ENCODE results near the gene IL22. TPM values are rescaled to one million over a fixed set of nuclear protein-coding genes. Genes with fewer than 3 reads are reported as not detected.

IL22 gene
- polyA plus RNA-seq, 1 donor (not counting 4 experiments of a cell fraction or from before 2014, with no cell fraction given): not detected

GRCh38 chr12:68245180-68246021 lies 8.0 kb downstream of the IL22 start:
- Histone ChIP-seq H3K9me3 (ENCODE audit: control insufficient read depth, low read depth, low read length) (no peaks in the 10 kb centered on the region), H3K9ac (ENCODE audit: control insufficient read depth, extremely low read depth, insufficient read depth, low read length) (no peak overlapping the region), H3K36me3 (ENCODE audit: control insufficient read depth in 2 of 2, extremely low read depth in 1 of 2, insufficient read depth in 2 of 2, low read length in 2 of 2) (no peaks in the 10 kb centered on the region), H3K9me1 (ENCODE audit: control insufficient read depth, extremely low read depth, insufficient read depth, low read length) (no peaks in the 10 kb centered on the region), H3K4me2 (ENCODE audit: control insufficient read depth, extremely low read depth, insufficient read depth, low read depth, low read length) (no peak overlapping the region), H3K27ac (ENCODE audit: control insufficient read depth, insufficient read depth, low read length) (no peak overlapping the region), H2AFZ (ENCODE audit: control insufficient read depth, low read length) (no peak overlapping the region), H3K4me3 (ENCODE audit: control insufficient read depth in 2 of 3, extremely low read depth in 1 of 3, insufficient read depth in 2 of 3, low read depth in 1 of 3, low read length in 3 of 3) (no peak overlapping the region), H3K4me1 (ENCODE audit: control insufficient read depth, extremely low read depth, insufficient read depth, low read length) (peaks cover 7% of the 10 kb centered on the region), H3K79me2 (ENCODE audit: control insufficient read depth, insufficient read depth, low read length) (no peaks in the 10 kb centered on the region), H3K27me3 (ENCODE audit: control insufficient read depth, extremely low read depth, insufficient read depth, low read length) (no peaks in the 10 kb centered on the region), H4K20me1 (ENCODE audit: control insufficient read depth, extremely low read depth, insufficient read depth, low read length) (no peaks in the 10 kb centered on the region)
- no peak for DNase-seq (ENCODE audit: low read depth, low spot score)
- FAIRE-seq: no peak
- TF ChIP-seq, protein P1, sequence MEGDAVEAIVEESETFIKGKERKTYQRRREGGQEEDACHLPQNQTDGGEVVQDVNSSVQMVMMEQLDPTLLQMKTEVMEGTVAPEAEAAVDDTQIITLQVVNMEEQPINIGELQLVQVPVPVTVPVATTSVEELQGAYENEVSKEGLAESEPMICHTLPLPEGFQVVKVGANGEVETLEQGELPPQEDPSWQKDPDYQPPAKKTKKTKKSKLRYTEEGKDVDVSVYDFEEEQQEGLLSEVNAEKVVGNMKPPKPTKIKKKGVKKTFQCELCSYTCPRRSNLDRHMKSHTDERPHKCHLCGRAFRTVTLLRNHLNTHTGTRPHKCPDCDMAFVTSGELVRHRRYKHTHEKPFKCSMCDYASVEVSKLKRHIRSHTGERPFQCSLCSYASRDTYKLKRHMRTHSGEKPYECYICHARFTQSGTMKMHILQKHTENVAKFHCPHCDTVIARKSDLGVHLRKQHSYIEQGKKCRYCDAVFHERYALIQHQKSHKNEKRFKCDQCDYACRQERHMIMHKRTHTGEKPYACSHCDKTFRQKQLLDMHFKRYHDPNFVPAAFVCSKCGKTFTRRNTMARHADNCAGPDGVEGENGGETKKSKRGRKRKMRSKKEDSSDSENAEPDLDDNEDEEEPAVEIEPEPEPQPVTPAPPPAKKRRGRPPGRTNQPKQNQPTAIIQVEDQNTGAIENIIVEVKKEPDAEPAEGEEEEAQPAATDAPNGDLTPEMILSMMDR (optimal IDR thresholded peaks at IDR 0.05 in 1 of 3, IDR thresholded peaks at IDR 0.05 in 1 of 3, conservative IDR thresholded peaks at IDR 0.05 in 1 of 3; ENCODE audit: extremely low read depth in 1 of 3, insufficient read depth in 2 of 3, low read length in 3 of 3): no peak
- TF ChIP-seq EZH2 (IDR thresholded peaks at IDR 0.05; ENCODE audit: low read length): no peak
- dilution Hi-C loops (cut with MboI; ENCODE audit: extremely low pct_ligation_motif_present, low sequenced_read_pairs): no loop called here

GRCh38 chr12:68242777-68243176 lies 10.6 kb downstream of the IL22 start:
- Histone ChIP-seq H3K79me2 (ENCODE audit: control insufficient read depth, insufficient read depth, low read length) (no peaks in the 10 kb centered on the region), H2AFZ (ENCODE audit: control insufficient read depth, low read length) (no peak overlapping the region), H4K20me1 (ENCODE audit: control insufficient read depth, extremely low read depth, insufficient read depth, low read length) (no peaks in the 10 kb centered on the region), H3K27me3 (ENCODE audit: control insufficient read depth, extremely low read depth, insufficient read depth, low read length) (no peaks in the 10 kb centered on the region), H3K4me1 (ENCODE audit: control insufficient read depth, extremely low read depth, insufficient read depth, low read length) (peaks cover 17% of the 10 kb centered on the region), H3K9me1 (ENCODE audit: control insufficient read depth, extremely low read depth, insufficient read depth, low read length) (no peaks in the 10 kb centered on the region), H3K27ac (ENCODE audit: control insufficient read depth, insufficient read depth, low read length) (no peak overlapping the region), H3K4me2 (ENCODE audit: control insufficient read depth, extremely low read depth, insufficient read depth, low read depth, low read length) (no peak overlapping the region), H3K4me3 (ENCODE audit: control insufficient read depth in 2 of 3, extremely low read depth in 1 of 3, insufficient read depth in 2 of 3, low read depth in 1 of 3, low read length in 3 of 3) (no peak overlapping the region), H3K9ac (ENCODE audit: control insufficient read depth, extremely low read depth, insufficient read depth, low read length) (no peak overlapping the region), H3K9me3 (ENCODE audit: control insufficient read depth, low read depth, low read length) (no peaks in the 10 kb centered on the region), H3K36me3 (ENCODE audit: control insufficient read depth in 2 of 2, extremely low read depth in 1 of 2, insufficient read depth in 2 of 2, low read length in 2 of 2) (no peaks in the 10 kb centered on the region)
- dilution Hi-C loops (cut with MboI; ENCODE audit: extremely low pct_ligation_motif_present, low sequenced_read_pairs): no loop called here
- no peak for DNase-seq (ENCODE audit: low read depth, low spot score)
- TF ChIP-seq EZH2 (IDR thresholded peaks at IDR 0.05; ENCODE audit: low read length): no peak
- TF ChIP-seq, protein P1 (optimal IDR thresholded peaks at IDR 0.05 in 1 of 3, IDR thresholded peaks at IDR 0.05 in 1 of 3, conservative IDR thresholded peaks at IDR 0.05 in 1 of 3; ENCODE audit: extremely low read depth in 1 of 3, insufficient read depth in 2 of 3, low read length in 3 of 3): no peak
- FAIRE-seq: no peak

Measured in keratinocyte (primary cell).